IMR-90 (cell line): Measurements from ENCODE around the gene EXT2.

ENCODE experiments used
- CEBPB ChIP-seq: IDR thresholded peaks from 2 replicates; pipeline ENCODE4 v1.6.1; 2012; ENCODE audit warnings: low read depth, low read length, improper control_type of control experiment
- CHD1 ChIP-seq: IDR thresholded peaks from 2 replicates; pipeline ENCODE4 v1.6.1; 2012; ENCODE audit warnings: low read depth, low read length, improper control_type of control experiment
- MAFK ChIP-seq: IDR thresholded peaks from 2 replicates; pipeline ENCODE4 v1.6.1; 2012; ENCODE audit warnings: low read depth, low read length, improper control_type of control experiment
- POLR2A ChIP-seq: IDR thresholded peaks from 2 replicates; pipeline ENCODE4 v1.6.1; 2012; ENCODE audit warnings: mild to moderate bottlenecking, low read depth, low read length
- RAD21 ChIP-seq: IDR thresholded peaks from 2 replicates; pipeline ENCODE4 v1.6.1; 2012; ENCODE audit warnings: low read length, improper control_type of control experiment
- RCOR1 ChIP-seq: IDR thresholded peaks from 2 replicates; pipeline ENCODE4 v1.6.1; 2012; ENCODE audit warnings: mild to moderate bottlenecking, low read length, improper control_type of control experiment; ENCODE audit not compliant: insufficient replicate concordance
- TF ChIP-seq, protein P1 (sequence below): conservative IDR thresholded peaks from 2 replicates; pipeline ENCODE4 v1.5.1; 2012; ENCODE audit warnings: mild to moderate bottlenecking, low read depth, low read length, improper control_type of control experiment

DNA sequence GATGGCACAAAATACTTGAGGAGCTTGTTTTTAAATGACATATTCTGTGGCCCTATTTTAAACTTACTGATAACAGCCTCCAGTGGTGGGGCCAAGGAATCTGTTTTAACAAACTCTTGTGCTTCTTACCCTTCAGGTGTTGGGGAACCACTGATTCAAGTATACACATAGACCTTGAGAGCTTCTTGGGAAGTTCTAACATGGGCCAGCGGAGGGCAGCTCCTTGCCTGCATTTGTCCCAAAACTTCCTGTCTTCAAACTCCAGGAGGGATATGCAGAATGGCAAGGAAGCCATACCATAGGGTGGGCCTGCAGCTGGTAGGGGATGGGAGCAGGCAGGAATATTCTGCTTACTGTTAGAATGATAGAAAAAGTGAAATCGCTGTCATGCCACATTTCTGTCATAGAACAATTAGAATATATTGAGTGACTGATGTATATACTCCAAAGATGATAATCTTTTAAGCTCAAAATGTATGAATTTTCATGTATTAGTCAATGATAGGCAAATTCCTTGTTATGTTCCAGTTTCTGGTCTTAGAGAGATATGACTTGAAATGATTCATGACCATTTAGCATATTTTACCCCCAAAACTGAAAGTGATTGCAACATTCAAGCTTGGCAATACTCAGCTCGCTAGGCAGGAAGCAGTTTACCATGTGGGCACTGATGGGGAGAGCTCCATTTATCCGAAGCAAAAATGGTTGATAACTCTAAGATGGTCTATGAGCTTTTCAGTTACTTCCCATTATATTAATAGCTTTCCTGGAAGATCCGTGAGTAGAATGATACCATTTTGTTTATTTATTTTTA, 9.2 kb downstream of the EXT2 start:
- no peak for TF ChIP-seq CHD1
- TF ChIP-seq POLR2A: no peak
- TF ChIP-seq, protein P1, sequence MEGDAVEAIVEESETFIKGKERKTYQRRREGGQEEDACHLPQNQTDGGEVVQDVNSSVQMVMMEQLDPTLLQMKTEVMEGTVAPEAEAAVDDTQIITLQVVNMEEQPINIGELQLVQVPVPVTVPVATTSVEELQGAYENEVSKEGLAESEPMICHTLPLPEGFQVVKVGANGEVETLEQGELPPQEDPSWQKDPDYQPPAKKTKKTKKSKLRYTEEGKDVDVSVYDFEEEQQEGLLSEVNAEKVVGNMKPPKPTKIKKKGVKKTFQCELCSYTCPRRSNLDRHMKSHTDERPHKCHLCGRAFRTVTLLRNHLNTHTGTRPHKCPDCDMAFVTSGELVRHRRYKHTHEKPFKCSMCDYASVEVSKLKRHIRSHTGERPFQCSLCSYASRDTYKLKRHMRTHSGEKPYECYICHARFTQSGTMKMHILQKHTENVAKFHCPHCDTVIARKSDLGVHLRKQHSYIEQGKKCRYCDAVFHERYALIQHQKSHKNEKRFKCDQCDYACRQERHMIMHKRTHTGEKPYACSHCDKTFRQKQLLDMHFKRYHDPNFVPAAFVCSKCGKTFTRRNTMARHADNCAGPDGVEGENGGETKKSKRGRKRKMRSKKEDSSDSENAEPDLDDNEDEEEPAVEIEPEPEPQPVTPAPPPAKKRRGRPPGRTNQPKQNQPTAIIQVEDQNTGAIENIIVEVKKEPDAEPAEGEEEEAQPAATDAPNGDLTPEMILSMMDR: no peak
- TF ChIP-seq RAD21: no peak
- TF ChIP-seq RCOR1: no peak
- peak; percentile 40; the same call in 1 of the 2 replicates for TF ChIP-seq CEBPB
- no peak for TF ChIP-seq MAFK
